ENCODE results near the gene SULT1E1. TPM values are rescaled to one million over a fixed set of nuclear protein-coding genes. Genes with fewer than 3 reads are reported as not detected.

Gene SULT1E1
- total RNA-seq, 4 donors from 2014 or later: not detected

DNA sequence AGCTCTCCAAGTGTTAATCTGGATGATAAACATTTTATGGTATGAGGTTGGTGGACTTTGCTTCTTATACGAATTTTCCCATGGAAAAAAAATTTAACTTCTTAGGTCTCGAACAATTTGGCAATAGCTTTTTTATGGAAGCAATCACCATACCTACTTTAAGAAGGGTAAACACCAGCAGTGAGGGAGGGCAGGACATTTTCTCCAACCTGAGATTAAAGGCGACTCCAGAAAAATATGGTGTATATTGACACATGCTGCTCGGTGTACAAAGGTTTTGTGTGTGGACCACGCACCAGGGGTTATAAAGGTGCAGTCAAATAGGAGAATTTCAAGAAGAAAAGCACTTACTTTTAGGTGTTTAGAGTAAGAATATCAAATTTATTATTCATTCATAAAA, 34.2 kb upstream of the SULT1E1 start:
- no peak for DNase-seq (ENCODE audit: extremely low spot score)
- no peak for TF ChIP-seq POLR2A (IDR thresholded peaks at IDR 0.05; ENCODE audit: low read depth)
- no peak for TF ChIP-seq POLR2AphosphoS5 (IDR thresholded peaks at IDR 0.05)
- TF ChIP-seq, protein P1, sequence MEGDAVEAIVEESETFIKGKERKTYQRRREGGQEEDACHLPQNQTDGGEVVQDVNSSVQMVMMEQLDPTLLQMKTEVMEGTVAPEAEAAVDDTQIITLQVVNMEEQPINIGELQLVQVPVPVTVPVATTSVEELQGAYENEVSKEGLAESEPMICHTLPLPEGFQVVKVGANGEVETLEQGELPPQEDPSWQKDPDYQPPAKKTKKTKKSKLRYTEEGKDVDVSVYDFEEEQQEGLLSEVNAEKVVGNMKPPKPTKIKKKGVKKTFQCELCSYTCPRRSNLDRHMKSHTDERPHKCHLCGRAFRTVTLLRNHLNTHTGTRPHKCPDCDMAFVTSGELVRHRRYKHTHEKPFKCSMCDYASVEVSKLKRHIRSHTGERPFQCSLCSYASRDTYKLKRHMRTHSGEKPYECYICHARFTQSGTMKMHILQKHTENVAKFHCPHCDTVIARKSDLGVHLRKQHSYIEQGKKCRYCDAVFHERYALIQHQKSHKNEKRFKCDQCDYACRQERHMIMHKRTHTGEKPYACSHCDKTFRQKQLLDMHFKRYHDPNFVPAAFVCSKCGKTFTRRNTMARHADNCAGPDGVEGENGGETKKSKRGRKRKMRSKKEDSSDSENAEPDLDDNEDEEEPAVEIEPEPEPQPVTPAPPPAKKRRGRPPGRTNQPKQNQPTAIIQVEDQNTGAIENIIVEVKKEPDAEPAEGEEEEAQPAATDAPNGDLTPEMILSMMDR (IDR thresholded peaks at IDR 0.05): no peak
- TF ChIP-seq EP300 (IDR thresholded peaks at IDR 0.05): no peak
- no peak overlapping the region for H3K4me3 ChIP-seq
- intact Hi-C loops (cut with DNase I): loop anchor here (10.0 kb wide), 1 partner anchor 611 kb away; no protein-coding TSS in a partner anchor
- no peak overlapping the region for H3K27ac ChIP-seq (replicated peaks in 1 of 4)
- H3K9me3 ChIP-seq: no peaks in the 10 kb centered on the region
- no peaks in the 10 kb centered on the region for H3K27me3 ChIP-seq
- H3K36me3 ChIP-seq: no peaks in the 10 kb centered on the region
- WGBS: 57% methylated on average over 5 of the region's 5 CpGs
- H3K4me1 ChIP-seq: no peaks in the 10 kb centered on the region

GRCh38 chr4:69888336-69888735, 28.4 kb upstream of the SULT1E1 start:
- no peaks in the 10 kb centered on the region for H3K4me1 ChIP-seq
- TF ChIP-seq POLR2AphosphoS5 (IDR thresholded peaks at IDR 0.05) (no peak), EP300 (IDR thresholded peaks at IDR 0.05) (no peak), POLR2A (IDR thresholded peaks at IDR 0.05; ENCODE audit: low read depth) (no peak)
- TF ChIP-seq, protein P1 (IDR thresholded peaks at IDR 0.05): no peak
- no peaks in the 10 kb centered on the region for H3K27me3 ChIP-seq
- H3K9me3 ChIP-seq: no peaks in the 10 kb centered on the region
- no peak overlapping the region for H3K4me3 ChIP-seq
- intact Hi-C loops (cut with DNase I): loop anchor here (10.0 kb wide), 1 partner anchor 204 kb away; no protein-coding TSS in a partner anchor
- DNase-seq (ENCODE audit: extremely low spot score): no peak
- no peak overlapping the region for H3K27ac ChIP-seq (replicated peaks in 1 of 4)
- H3K36me3 ChIP-seq: no peaks in the 10 kb centered on the region

GRCh38 chr4:69882150-69882549, 22.2 kb upstream of the SULT1E1 start:
- intact Hi-C loops (cut with DNase I): loop anchor here (10.0 kb wide), 1 partner anchor 197 kb away; no protein-coding TSS in a partner anchor
- Histone ChIP-seq H3K27me3 (no peaks in the 10 kb centered on the region), H3K27ac (replicated peaks in 1 of 4) (no peak overlapping the region), H3K9me3 (no peaks in the 10 kb centered on the region), H3K4me1 (no peaks in the 10 kb centered on the region), H3K36me3 (no peaks in the 10 kb centered on the region), H3K4me3 (no peak overlapping the region)
- TF ChIP-seq POLR2A (IDR thresholded peaks at IDR 0.05; ENCODE audit: low read depth) (no peak), POLR2AphosphoS5 (IDR thresholded peaks at IDR 0.05) (no peak), EP300 (IDR thresholded peaks at IDR 0.05) (no peak)
- no peak for DNase-seq (ENCODE audit: extremely low spot score)

- intact Hi-C loops (cut with DNase I): loop anchor here (10.0 kb wide), 1 partner anchor 196 kb away; no protein-coding TSS in a partner anchor
- Histone ChIP-seq H3K9me3 (no peaks in the 10 kb centered on the region), H3K4me1 (no peaks in the 10 kb centered on the region), H3K4me3 (no peak overlapping the region), H3K36me3 (no peaks in the 10 kb centered on the region), H3K27me3 (no peaks in the 10 kb centered on the region), H3K27ac (replicated peaks in 1 of 4) (no peak overlapping the region)
- DNase-seq (ENCODE audit: extremely low spot score): no peak
- TF ChIP-seq EP300 (IDR thresholded peaks at IDR 0.05) (no peak), POLR2AphosphoS5 (IDR thresholded peaks at IDR 0.05) (no peak), POLR2A (IDR thresholded peaks at IDR 0.05; ENCODE audit: low read depth) (no peak)
- TF ChIP-seq, protein P1 (IDR thresholded peaks at IDR 0.05): peak; percentile 43 to 55 (median 48)
Observed at GRCh38 chr4:69881173-69881773, 21.3 kb upstream of the SULT1E1 start.

DNA sequence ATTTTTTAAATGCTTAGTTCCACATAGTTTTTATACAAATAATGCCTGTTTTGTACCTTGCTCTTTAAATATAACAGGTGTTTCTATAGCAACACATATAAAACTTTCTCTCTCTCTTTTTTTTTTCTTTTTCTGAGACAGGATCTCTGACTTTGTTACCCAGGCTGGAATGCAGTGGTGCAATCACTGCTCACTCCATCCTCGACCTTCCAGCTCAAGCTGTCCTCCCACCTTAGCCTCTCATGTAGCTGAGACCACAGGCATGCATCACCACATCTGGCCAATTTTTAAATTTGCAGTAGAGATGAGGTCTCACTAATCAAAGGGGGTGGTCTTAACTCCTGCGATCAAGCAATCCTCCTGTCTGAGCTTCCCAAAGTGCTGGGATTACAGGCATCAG, 18.3 kb upstream of the SULT1E1 start:
- DNase-seq (ENCODE audit: extremely low spot score): no peak
- no peaks in the 10 kb centered on the region for H3K36me3 ChIP-seq
- 72% methylated on average over 2 of the region's 2 CpGs for WGBS
- H3K4me3 ChIP-seq: no peak overlapping the region
- no peaks in the 10 kb centered on the region for H3K27me3 ChIP-seq
- TF ChIP-seq EP300 (IDR thresholded peaks at IDR 0.05): no peak
- no peak overlapping the region for H3K27ac ChIP-seq (replicated peaks in 1 of 4)
- intact Hi-C loops (cut with DNase I): no loop called here
- no peaks in the 10 kb centered on the region for H3K4me1 ChIP-seq
- H3K9me3 ChIP-seq: no peaks in the 10 kb centered on the region

DNA sequence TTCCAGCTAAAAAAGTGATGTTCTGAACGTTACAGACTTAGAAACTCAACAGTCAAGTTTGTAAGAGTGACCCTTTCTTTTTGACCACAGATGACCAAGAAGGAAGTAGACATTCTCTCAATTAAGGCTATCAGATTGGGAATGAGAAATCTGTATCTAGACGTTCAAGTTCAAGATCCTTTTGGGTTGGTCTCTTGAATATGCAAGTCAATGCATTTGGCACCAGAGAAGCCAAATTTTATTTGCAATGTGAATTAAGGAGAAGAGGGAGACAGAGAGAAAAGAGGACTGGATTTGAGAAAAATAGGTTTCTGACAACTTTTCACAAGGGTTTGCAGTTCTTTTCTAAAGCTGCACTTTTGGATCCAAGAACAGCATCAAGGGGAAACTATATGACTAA, 17.5 kb upstream of the SULT1E1 start:
- Histone ChIP-seq H3K27ac (replicated peaks in 1 of 4) (no peak overlapping the region), H3K4me3 (no peak overlapping the region), H3K9me3 (no peaks in the 10 kb centered on the region), H3K27me3 (no peaks in the 10 kb centered on the region), H3K36me3 (no peaks in the 10 kb centered on the region), H3K4me1 (no peaks in the 10 kb centered on the region)
- TF ChIP-seq EP300 (IDR thresholded peaks at IDR 0.05): no peak
- TF ChIP-seq, protein P1 (IDR thresholded peaks at IDR 0.05): no peak
- 59% methylated on average over 2 of the region's 2 CpGs for WGBS
- intact Hi-C loops (cut with DNase I): no loop called here
- no peak for DNase-seq (ENCODE audit: extremely low spot score)
